SK-N-SH treated with all-trans-retinoic acid at 6 μM for 48 hours (cell line): ENCODE results near the gene NGFR.

Experiments used
- ARNTL ChIP-seq: fragments of 450-650 bp; formaldehyde crosslinking; IDR thresholded peaks from 2 replicates; pipeline ENCODE4 v1.5.0; 2020; ENCODE audit warnings: low read depth, mild to moderate bottlenecking, moderate library complexity, borderline replicate concordance
- CREB5 ChIP-seq: fragments of 250-450 bp; sonication (Bioruptor Pico); IDR thresholded peaks from 2 replicates; pipeline ENCODE4 v1.5.1; 2020; ENCODE audit warnings: low read depth, mild to moderate bottlenecking, moderate library complexity
- CSDC2 ChIP-seq: fragments of 250-450 bp; sonication (Bioruptor Pico); IDR thresholded peaks from 2 replicates; pipeline ENCODE4 v1.5.0; 2020; ENCODE audit warnings: mild to moderate bottlenecking, moderate library complexity
- CSRNP3 ChIP-seq: fragments of 250-450 bp; sonication (Bioruptor Pico); IDR thresholded peaks from 2 replicates; pipeline ENCODE4 v1.5.1; 2021; ENCODE audit warnings: mild to moderate bottlenecking, moderate library complexity
- ISL1 ChIP-seq: fragments of 250-450 bp; sonication (Bioruptor Pico); IDR thresholded peaks from 2 replicates; pipeline ENCODE4 v2.1.2; 2022; ENCODE audit warnings: mild to moderate bottlenecking, moderate library complexity
- PATZ1 ChIP-seq: fragments of 250-450 bp; sonication (Bioruptor Pico); IDR thresholded peaks from 2 replicates; pipeline ENCODE4 v1.8.0; 2020; ENCODE audit warnings: mild to moderate bottlenecking, moderate library complexity, borderline replicate concordance
- PPARA ChIP-seq: fragments of 250-450 bp; sonication (Bioruptor Pico); IDR thresholded peaks from 2 replicates; pipeline ENCODE4 v1.5.0; 2020; ENCODE audit warnings: mild to moderate bottlenecking, borderline replicate concordance
- TOX ChIP-seq: fragments of 250-450 bp; sonication (Bioruptor Pico); IDR thresholded peaks from 2 replicates; pipeline ENCODE4 v1.8.0; 2021; ENCODE audit warnings: mild to moderate bottlenecking, moderate library complexity, borderline replicate concordance
- TSHZ2 ChIP-seq: fragments of 250-450 bp; sonication (Bioruptor Pico); IDR thresholded peaks from 2 replicates; pipeline ENCODE4 v1.5.0; 2020; ENCODE audit warnings: mild to moderate bottlenecking, moderate library complexity
- ZFP3 ChIP-seq: fragments of 250-450 bp; sonication (Bioruptor Pico); IDR thresholded peaks from 2 replicates; pipeline ENCODE4 v1.5.0; 2020; ENCODE audit warnings: mild to moderate bottlenecking, moderate library complexity
- ZNF565 ChIP-seq: fragments of 450-650 bp; formaldehyde crosslinking; conservative IDR thresholded peaks from 2 replicates; pipeline ENCODE4 v1.5.0; 2020; ENCODE audit warnings: low read depth, mild to moderate bottlenecking, moderate library complexity
- ZNF70 ChIP-seq: fragments of 450-650 bp; formaldehyde crosslinking; IDR thresholded peaks from 2 replicates; pipeline ENCODE4 v1.5.0; 2020; ENCODE audit warnings: mild to moderate bottlenecking, moderate library complexity

- TF ChIP-seq ZFP3 (CRISPR knock-in tag) (no peak), CREB5 (CRISPR knock-in tag) (no peak), CSRNP3 (no peak), PATZ1 (CRISPR knock-in tag) (no peak), CSDC2 (CRISPR knock-in tag) (no peak), ISL1 (no peak), PPARA (CRISPR knock-in tag) (no peak), ZNF70 (CRISPR knock-in tag) (no peak), ZNF565 (CRISPR knock-in tag) (no peak), TSHZ2 (CRISPR knock-in tag) (no peak), ARNTL (no peak), TOX (CRISPR knock-in tag) (no peak)
These were observed 9.0 kb upstream of the NGFR start for GRCh38 chr17:49486012-49486641.
